GM18508 (cell line): ENCODE results near the gene CDH13.

Experiments
- ATAC-seq: cut with Tn5 transposase; IDR thresholded peaks from one replicate; pipeline ENCODE4 v1.9.1; 2021; ENCODE audit warnings: moderate number of reproducible peaks; ENCODE audit not compliant: insufficient read depth, unreplicated experiment

The CDH13 gene

DNA sequence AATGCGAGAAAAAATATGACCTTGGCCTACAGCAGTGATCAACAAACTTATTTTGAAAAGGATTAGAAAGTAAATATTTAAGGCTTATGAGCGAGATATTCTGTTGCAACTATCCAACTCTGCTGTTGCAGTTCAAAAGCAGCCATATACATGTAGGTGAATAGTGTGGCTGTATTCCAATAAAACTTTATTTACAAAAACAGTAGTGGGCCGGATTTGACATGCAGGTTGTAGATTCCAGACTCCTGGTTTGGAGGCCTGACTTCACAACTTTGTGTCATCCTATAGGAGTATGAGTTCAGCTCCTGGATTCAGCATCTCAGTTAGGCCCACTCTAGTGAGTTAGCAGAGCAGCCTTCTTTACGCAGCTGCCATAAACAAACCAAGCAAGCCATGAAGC lies 386.3 kb downstream of the CDH13 start:
- no peak for ATAC-seq

DNA sequence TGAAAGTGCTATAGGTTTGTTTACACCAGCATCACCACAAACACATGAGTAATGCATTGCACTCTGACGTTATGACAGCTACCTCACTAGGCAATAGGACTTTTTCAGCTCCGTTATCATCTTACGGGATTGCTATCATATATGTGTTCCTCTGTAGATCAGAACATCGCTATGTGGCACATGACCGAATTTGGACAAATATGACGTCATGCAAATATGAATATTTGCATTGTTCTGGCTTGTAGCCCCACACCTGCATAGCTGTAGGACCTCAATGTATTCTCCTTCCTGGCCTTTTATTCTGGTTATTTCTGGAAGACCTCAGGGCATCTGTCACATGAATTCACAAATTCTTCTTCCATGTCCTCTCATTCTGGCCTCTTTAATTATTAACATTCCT lies 393.2 kb downstream of the CDH13 start:
- ATAC-seq: no peak

DNA sequence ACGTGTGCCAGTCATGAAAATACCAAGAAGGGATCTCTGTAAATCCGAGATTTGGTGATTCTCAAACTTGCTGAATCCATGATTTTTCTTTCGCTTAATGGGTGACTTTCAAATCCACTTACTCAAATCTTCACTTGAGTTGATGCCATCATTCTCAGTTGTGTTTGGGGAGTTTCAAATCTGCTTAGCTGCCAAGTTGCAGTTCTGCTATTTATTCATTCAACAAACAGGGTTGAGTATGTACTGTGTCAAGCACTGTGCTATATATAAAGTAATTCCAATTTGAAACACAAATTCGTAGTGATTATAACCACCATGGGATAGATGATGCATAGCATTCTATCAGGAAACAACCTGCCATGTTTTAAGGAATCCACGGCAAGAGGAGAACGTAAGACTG lies 394.3 kb downstream of the CDH13 start:
- no peak for ATAC-seq

DNA sequence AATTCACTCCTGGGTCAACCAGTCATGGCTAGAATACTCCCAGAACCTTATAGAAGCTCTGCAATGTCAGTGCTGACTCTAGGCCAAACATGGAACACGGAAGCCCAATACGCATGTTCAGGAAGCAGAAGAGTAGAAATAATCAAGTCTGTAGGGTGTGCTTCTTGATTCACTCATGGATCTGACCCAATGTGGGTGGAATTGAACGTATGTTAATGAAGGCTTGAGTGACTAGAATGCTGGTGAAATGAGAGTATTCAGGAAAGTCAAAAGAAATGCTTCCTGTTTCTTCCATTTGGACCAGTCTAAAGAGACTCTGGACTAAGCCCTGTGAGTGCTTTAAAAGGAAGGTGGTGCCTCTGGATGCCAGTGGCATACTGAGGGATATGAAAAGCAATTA lies 395.0 kb downstream of the CDH13 start:
- no peak for ATAC-seq

DNA sequence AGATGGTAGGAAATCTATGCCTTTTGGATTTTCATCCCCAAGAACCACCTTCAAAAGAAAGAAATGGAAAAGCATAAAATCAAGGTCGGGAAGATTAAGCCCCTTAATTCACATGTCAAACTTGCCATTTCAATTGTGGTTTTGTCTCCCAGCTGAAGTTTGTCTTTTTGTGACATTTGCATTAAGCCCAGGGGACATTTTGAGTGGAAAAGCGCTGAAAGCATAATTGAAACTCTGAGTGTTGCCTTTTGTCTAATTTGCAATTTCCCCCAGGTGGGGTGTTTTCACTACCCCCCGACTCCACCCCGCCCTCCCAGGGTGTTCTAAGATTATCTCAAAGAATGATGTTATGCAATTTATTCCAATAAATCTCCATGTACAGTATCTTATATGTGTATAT lies 396.2 kb downstream of the CDH13 start:
- ATAC-seq: no peak

DNA sequence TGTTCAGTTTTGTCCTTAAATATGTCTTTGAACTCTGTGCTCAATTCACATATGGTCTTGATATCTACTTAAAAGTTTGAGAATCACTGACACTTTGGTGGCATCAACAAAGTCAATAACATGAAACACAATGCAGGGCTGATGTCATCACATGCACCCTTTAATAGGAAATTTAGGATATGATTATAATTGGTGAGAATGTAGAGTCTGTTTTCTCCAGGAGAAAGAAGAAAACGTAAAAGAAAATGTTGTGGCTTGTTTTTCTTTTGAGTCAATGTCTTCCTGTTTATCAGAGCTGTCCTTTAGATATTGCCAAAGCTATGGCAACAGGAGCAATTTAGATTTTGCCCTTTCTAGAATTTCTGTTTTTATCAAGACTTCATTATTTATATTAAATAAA lies 396.9 kb downstream of the CDH13 start:
- ATAC-seq: no peak

DNA sequence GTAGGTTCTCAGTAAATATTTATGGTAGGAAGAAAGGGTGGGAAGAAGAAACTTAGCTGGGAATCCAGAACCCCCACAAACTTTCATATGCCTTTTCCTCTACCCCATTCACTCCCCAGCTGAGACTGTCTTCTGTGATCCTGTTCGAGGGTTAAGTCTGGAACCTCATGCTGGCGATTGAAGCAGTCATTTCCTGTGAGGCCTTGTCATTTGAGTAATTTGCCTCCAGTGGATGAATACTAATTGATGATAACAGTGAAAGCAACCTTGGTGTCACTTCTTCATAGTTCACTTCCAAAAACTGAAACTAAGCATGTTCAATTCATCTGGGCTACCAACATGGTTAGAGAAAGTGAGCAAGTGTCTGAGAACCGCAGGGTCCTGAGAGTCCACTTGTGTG lies 401.2 kb downstream of the CDH13 start:
- ATAC-seq: no peak

DNA sequence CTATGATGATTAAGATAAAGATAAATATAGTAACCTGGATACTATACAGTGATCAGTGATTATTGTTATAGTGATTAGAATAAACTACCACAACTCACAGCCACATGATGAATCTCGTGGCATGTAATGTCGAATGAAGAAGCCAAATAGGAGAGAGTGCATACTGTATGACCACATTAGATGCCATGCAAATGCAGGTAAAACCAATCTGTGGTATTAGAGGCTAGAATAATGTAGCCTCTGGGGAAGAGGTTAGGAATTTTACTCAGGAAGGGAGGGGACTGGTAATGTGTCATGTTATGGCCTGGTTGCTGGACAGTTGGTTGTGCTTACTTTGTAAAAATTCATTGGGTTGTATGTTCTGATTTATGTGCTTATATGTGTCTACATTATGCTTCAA lies 402.7 kb downstream of the CDH13 start:
- ATAC-seq: no peak

DNA sequence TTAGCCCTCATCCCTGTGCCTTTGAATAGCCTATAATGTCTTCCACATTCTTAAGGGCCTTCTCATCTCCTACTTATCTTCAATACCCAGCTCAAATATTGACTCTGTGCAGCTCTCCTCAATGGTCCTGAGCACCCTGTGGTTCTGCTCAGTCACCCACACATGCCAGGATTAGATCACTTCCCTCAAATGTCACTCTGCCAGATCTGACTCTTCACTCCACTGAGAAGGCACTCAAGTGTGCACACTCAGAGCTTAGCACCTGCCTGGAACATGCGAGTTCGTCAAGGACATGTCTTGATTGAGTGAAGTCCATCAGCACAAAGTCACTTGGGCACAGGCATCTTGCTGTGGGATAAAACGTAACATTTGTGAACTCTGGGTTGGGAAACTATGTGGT lies 404.8 kb downstream of the CDH13 start:
- ATAC-seq: no peak

DNA sequence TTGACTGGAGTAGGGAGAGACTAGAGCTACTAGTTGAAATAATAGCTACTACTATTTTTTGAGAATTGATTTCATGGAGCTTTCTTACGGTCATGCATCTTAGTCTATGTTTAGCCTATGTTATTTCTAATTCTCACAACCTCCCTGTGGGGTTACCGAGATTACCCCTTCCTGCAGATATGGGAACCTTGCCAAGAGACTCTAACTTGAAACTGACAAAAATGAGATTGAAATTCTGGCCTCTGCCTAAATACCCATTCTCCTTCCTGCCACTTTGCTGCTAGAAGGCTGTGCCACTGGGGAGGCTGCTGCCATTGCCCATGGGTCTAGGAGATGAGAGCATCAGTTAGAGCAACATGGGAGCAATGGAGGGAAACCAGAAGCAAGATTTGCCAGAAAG lies 410.3 kb downstream of the CDH13 start:
- ATAC-seq: no peak

DNA sequence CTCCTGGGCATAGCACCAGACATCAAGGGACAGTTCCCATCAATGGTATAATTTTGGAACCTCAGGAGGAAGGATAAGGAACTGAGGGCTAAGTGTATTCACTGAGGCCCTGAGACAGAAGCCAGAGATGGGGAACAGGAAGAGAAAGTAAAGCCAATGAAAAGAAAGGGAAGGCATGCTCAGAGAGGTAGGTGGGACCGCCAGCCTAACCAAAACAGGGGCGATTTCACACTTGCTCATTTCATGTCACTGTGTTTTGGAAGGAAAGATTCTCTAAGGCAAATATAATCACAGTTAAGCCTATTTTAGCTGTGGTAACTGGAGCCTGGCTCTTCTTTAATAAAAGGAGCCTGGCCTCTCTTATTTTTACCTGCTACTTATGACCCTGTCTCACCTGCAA lies 411.1 kb downstream of the CDH13 start:
- ATAC-seq: no peak

DNA sequence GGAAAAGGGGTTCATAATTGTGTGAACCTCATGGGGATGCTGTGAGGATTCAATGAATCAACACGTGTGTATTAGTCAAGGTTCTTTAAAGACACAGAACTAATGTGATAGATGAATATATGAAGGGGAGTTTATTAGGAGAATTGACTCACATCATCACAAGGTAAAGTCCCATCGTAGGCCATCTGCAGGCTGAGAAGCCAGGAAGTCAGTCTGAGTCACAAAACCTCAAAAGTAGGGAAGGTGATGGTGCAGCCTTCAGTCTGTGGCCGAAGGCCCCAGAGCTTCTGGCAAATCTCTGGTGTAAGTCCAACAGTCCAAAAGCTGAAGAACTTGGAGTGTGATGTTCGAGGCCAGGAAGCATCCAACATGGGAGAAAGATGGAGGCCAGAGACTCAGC lies 413.4 kb downstream of the CDH13 start:
- no peak for ATAC-seq

DNA sequence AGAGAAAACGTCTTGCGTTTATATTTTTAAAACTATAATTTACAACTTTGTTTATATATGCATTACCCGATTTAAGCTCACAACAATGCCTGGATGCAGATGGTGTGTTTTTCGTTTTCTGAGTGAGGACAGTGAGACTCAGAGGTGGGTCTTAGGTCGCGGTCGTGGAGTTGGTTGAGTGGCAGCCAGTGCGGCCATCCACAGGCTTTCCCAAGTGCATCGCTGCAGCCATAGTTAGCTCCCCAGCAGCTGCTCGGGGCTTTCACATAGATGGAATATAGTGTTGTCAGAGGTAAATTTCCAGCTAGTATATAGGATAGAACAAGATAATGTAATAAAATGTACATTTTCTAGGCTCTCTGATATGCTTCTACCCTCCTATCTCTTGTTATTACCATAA lies 417.8 kb downstream of the CDH13 start:
- ATAC-seq: no peak

DNA sequence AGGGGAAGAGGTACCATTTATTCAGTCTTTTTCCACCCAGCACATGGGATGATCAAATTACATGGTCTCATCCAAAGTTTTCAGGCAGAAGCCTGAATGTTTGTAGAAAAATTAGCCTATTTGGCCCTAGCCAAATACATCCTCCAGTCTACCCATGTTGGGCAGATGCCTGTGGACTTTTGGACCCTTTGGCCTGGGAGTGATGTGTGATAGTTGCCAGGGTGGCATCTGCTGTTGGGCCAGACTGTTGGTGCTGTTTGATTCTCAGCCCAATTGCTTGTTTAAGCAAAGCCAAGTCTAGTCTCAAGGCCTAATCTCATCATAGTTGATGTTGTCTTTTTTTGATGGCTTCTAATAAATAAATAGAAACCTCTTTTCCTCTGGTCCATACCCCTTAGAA lies 419.0 kb downstream of the CDH13 start:
- no peak for ATAC-seq

DNA sequence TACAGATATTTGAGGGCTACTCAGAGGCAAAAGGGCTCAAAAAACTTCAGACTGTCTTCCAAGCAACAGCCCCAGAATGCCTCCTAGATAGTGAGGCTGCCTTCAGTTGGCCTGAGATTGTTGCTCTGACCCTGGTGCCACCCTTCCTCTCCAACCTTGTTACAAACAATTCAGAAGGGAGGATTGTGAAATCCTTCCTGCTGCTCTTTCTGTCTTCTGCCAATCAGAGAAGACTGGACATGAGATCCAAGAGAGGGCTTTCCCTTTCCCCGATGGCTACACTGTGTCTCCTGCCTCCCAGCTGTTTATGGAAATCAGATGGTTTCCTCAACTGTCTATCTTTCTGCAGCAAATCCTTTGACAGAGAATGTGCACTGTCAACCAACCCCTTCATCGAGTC lies 419.9 kb downstream of the CDH13 start:
- no peak for ATAC-seq

DNA sequence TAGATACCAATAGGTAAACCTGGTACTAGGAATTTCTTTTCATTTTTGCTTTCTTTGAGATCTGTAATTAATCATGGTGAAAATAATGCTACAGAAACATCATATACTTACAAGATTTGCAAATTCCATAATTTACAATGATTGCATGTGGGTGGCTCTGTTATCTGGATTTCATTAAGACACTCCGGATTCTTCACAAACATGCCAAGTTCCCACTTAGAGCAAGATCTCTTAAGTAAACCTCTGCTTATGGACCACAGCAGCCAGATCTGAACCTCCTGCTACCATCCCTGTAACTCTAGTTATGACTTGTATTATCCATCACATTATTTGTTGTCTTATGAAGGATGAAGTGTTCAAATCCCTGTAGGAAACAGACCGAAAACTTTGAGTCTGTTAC lies 424.7 kb downstream of the CDH13 start:
- no peak for ATAC-seq

DNA sequence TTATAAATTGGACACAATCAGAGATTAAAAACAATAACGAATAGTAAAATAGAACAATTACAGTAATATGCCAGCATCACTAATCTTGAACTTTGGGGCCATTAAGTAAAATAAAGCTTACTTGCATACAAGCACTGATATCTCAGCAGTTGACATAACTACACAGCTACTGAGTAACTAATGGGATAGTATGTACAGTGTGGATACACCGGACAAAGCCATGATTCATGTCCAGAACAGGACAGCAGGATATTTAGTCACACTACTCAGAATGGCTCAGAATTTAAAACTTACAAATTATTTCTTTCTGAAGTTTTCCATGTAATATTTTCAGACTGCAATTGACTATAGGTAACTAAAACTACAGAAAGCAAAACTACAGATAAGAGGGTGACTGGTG lies 427.5 kb downstream of the CDH13 start:
- no peak for ATAC-seq

DNA sequence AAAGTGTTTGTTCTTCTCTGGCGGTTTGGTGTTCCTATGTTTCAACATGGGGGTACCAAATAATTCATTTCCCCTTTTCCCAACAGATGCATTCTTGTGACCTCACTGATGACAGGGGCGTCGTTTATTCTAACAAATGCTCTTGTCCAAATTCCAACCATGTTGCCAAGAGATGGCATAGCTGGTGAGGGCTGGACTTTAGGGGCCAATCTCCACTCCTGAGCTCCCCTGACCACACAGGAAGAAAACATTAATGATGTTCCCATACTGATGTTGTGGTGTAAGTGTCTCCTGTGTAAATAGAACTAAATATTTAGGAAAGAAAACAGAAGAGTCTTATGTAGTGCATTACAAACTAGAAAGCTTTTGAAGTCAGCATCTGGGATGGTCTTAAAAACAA lies 431.6 kb downstream of the CDH13 start:
- no peak for ATAC-seq

DNA sequence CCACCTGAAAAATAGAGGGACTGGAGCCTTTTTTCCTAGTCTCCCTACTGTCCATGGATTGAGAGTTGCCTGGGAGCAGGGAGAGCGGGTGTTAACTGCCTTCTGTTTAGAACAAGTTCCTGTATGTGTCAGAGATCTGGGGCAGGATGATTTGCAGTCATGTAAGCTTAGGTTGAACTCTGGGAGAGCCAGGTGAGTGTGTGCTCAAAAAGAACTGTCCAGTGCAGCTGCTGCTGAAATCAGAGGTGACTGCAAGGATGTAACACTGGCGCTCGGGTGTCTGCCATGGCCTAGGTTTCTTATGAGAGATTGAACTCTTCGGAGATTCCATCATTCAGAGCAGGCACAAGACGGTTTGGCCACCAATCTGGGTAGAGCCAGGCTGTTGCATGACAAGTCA lies 432.5 kb downstream of the CDH13 start:
- ATAC-seq: no peak

DNA sequence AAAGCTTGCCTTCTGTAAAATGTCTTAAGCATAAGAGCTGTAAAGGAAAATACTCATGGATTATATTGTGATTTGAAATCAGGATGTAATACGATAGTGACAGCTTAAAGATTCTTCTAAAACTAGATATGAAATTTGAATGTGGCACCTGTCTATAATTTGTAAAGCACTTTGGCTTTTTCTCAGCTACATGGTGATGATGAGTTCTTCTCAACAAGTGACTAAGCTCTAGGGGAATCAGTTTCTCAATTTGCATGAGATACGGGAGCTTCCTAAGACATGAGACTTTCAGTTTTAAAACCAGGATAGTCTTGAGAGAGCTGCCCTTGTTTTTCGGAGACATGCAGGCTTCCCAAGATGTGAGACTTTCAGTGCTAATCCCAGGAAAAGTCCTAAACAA lies 439.2 kb downstream of the CDH13 start:
- no peak for ATAC-seq

DNA sequence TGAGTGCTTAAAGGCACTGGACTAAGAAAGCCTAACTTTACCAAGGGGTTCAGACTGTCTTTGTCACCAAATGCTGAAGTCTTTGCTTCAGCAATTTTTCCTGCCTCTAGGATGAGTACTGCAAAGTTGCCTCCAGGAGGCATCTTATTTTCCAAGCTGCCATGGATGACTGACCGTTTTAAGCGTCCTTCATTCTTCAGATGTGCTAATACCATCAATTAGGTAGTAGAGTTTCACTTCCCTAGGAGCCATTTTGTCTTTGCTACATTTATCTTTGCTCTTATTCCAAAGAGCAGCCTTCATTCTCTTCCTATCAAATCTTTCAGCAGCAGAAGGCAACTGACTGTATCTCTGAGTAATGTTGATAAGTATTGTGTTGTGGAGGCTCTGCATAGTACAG lies 440.1 kb downstream of the CDH13 start:
- ATAC-seq: no peak

DNA sequence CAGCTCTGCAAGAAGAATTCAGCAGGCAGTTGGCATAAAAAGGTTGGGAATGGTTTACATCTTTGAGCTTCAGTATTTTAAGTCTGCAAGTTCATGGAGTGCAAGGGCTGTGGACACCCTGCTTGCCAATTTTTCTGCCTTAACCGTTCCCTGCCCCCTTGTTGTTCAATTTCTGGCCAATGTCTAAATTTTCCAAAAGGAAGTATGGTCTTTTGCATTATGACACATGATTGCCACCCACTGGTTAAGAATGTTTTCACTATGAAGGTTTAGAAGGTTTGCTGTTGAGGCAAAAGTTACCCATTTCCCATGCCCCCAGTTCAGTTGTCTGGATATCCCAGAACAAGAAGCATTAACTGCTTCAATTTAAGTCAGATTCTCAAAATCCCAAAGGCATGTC lies 441.9 kb downstream of the CDH13 start:
- no peak for ATAC-seq

DNA sequence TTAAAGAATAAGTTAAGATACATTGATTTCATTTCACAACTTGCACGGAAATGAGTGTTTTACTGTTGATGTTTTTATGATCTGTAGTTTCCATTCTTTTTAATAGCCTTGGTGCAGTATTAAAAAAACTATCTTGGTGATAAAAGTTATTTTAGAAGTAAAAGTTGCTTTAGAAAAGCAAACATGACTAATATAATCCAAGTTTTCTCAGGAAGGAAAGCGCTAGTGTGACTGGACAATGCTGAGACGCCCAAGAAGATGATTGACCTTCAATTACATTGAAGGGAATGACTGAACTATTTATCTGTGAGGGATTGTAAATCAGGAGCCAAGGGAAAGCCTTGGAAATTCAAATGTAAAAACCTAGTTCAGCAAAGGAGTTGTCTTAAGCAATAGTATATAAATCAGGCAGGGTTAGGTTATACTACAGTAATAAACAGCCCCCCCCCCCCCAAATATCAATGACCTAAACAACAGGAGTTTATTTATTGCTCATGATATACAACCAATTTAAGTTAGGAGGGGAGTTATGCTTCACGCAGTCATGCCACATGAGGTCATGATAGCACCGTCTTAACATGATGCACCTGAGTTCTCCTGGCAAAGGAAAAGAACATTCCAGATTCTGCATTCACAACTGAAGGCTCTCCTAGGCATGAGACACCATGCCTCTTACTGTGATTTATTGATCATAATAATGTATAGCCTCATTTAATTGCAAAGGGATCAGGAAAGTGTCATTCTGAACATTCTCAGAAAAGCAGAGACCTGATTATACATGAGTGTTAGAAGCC lies 443.8 kb downstream of the CDH13 start:
- no peak for ATAC-seq
